Subcutaneous adipose tissue (tissue), 4 donors: Measurements from ENCODE around the gene RPS6KA4. TPM values are rescaled to one million over a fixed set of nuclear protein-coding genes. Genes with fewer than 3 reads are reported as not detected.

Experiments used
- total RNA-seq, 4 donors: library from RNA; depleted of rRNA; stranded (reverse); fragments of >200 nt; gene quantifications; one replicate each; pipeline ENCODE4 v1.1.0, GENCODE V29; 2016
- TF ChIP-seq, protein P1 (sequence below): fragments of 450-650 bp; IDR thresholded peaks from one replicate; pipeline ENCODE4 v1.5.1; 2016; ENCODE audit warnings: low read depth, mild to moderate bottlenecking, control low read depth, antibody characterized with exemption, moderate library complexity

RPS6KA4 gene
- total RNA-seq, 4 donors from 2014 or later: 7.2 to 27.5 (median 16.3) TPM

DNA sequence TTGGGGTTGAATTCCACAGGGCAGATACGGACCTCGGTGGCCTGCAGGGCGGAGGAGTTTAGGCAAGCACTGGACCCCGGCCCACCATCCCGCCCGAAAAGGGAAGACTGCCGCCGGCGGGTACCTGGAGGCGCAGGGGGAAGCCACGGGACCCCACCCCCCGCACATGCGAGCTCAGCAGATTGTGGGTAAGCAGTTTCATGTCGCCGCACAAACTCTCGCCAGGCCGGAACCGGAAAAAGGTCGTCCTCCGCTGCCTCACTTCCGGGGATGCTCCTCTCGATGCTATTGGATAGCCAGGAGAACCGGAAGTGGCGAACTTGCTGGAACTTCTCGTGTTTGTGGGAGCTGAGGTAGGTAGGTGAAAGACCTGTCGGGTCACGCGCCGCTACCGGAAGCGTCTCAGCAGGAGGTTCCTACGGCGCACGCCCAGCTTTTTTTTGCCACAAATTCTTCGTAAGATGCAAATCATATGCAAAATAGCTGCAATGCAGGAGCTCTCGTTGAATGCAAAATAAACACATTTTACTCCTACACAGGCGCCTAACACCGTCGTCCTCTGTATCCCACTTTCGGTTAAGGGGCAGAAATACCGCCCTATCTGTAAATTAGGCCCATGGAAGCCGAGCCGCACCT is 41.5 kb upstream of the RPS6KA4 start, which contains the start of gene TRMT112:
TRMT112 (minus strand) TSS at position 235 of the 636 bp plus-strand sequence; CDS start at position 202, 33 bp downstream.
- TF ChIP-seq, protein P1, sequence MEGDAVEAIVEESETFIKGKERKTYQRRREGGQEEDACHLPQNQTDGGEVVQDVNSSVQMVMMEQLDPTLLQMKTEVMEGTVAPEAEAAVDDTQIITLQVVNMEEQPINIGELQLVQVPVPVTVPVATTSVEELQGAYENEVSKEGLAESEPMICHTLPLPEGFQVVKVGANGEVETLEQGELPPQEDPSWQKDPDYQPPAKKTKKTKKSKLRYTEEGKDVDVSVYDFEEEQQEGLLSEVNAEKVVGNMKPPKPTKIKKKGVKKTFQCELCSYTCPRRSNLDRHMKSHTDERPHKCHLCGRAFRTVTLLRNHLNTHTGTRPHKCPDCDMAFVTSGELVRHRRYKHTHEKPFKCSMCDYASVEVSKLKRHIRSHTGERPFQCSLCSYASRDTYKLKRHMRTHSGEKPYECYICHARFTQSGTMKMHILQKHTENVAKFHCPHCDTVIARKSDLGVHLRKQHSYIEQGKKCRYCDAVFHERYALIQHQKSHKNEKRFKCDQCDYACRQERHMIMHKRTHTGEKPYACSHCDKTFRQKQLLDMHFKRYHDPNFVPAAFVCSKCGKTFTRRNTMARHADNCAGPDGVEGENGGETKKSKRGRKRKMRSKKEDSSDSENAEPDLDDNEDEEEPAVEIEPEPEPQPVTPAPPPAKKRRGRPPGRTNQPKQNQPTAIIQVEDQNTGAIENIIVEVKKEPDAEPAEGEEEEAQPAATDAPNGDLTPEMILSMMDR: no peak

DNA sequence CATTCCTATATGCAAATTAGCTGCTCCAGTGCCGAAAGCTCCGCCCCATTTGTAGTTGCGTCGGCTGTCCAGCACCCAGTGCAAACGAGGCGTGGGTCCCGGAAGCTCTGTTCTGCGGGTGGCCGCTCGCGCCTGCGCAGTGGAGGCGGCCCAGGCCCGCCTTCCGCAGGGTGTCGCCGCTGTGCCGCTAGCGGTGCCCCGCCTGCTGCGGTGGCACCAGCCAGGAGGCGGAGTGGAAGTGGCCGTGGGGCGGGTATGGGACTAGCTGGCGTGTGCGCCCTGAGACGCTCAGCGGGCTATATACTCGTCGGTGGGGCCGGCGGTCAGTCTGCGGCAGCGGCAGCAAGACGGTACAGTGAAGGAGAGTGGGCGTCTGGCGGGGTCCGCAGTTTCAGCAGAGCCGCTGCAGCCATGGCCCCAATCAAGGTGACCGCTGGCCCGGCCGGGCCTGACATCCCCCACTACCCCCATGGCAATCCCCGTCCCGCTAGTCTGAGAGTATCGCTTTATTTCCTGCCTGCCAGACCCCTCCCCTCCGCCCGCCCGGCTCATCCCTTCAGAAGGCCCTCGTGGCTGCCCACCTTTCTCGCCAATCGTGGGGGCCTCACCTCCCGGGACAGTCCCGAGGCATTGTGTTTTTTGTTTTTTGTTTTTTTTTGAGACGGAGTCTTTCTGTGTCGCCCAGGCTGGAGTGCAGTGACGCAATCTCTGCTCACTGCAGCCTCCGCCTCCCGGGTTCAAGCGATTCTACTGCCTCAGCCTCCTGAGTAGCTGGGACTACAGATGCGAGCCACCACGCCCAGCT is 40.8 kb upstream of the RPS6KA4 start, which contains the start of gene PRDX5:
PRDX5 (plus strand) TSS at position 161 of the 805 bp plus-strand sequence; CDS start at position 256, 95 bp downstream.
- TF ChIP-seq, protein P1: no peak

DNA sequence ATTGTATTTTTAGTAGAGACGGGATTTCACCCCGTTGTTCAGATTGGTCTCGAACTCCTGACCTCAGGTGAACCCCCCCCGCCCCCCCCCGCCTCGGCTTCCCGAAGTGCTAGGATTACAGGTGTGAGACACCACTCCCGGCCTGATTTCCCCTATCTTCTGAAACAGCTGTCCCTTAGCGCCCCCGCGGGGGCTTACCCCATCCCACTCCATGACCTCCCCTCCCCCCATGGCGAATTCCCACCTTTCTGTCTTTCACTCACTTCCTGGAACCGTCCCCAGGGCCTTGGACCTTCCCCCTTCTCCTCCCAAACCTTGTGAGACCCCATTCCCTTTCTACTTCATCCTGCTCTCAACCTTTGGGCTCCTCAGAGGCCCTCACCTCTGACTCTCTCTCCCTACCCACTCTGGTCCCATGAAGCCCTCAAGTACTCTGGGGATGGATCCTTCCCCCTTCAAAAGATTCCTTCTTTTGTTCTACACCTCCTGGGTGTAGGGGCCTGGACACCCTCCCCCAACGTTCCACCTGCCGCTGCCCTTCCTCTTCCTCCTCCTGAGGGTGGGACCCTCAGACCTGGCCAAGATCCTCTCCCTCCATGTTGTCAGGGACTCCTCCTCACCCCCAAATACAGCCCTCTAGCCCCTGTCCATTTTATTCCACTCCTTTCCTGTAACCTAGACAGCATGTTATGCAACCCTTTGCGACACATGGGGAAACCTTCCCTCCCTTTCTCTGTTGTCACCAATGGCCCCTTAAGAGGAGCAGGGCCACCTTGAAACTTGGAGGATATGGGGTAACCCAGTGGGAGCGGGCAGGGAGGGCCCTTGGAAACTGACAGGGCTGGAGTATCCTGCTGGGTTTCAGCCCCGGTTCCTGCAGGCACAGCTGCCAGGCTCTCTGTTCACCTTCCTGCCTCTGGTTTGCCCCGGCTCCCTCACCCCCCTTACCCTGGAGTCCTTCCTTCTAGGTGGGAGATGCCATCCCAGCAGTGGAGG is 39.9 kb upstream of the RPS6KA4 start:
- TF ChIP-seq, protein P1: no peak

DNA sequence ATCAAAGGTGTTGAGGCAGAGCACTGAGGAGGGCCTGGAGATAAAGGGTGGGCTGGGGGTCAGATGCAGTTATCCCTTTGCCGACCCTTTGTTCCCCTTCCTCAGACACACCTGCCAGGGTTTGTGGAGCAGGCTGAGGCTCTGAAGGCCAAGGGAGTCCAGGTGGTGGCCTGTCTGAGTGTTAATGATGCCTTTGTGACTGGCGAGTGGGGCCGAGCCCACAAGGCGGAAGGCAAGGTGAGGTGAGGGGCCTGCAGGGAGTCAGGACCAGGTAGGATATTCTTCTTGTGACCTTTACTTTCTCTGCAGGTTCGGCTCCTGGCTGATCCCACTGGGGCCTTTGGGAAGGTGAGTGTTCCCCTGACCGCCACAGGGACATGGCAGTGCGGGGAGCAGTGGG is 38.4 kb upstream of the RPS6KA4 start:
- TF ChIP-seq, protein P1: no peak

DNA sequence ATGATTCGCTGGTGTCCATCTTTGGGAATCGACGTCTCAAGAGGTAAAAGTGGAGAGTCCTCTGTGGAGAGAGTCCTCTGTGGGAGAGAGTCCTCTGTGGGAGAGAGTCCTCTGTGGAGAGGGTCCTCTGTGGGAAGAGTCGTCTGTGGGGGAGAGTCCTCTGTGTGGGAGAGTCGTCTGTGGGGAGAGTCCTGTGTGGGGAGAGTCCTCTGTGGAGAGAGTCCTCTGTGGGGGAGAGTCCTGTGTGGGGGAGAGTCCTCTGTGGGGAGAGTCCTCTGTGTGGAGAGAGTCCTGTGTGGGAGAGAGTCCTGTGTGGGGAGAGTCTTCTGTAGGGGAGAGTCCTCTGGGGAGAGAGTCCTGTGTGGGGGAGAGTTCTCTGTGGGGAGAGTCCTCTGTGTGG is 37.9 kb upstream of the RPS6KA4 start:
- TF ChIP-seq, protein P1: no peak

DNA sequence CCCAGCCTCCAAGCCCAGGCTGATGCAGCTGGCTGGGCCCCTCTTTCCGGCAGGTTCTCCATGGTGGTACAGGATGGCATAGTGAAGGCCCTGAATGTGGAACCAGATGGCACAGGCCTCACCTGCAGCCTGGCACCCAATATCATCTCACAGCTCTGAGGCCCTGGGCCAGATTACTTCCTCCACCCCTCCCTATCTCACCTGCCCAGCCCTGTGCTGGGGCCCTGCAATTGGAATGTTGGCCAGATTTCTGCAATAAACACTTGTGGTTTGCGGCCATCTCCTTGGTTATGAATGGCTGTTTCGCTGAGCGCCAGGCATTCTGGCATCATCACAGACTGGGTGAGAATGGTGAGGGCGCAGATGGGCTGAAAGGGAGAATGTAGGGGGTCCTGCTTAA is 37.4 kb upstream of the RPS6KA4 start:
- TF ChIP-seq, protein P1: no peak
